Measurements from ENCODE around the gene IGF2BP3. TPM values are rescaled to one million over a fixed set of nuclear protein-coding genes. Genes with fewer than 3 reads are reported as not detected.

The IGF2BP3 gene
- total and polyA plus RNA-seq, 2 donors (not counting 3 experiments of a cell fraction or from before 2014, with no cell fraction given) = 41.2 to 111 TPM

GRCh38 chr7:23264916-23265458, 205.3 kb downstream of the IGF2BP3 start:
- Histone ChIP-seq H3K9ac (replicated peaks; ENCODE audit: extremely low read depth, insufficient read depth, low read length) (no peak overlapping the region), H3K9me1 (replicated peaks; ENCODE audit: control insufficient read depth, extremely low read depth, insufficient read depth, low read length) (no peaks in the 10 kb centered on the region), H3K4me3 (replicated peaks in 1 of 3; ENCODE audit: insufficient read depth in 1 of 3, low read depth in 1 of 3, low read length in 3 of 3) (no peak overlapping the region), H3K36me3 (ENCODE audit: control insufficient read depth in 2 of 2, extremely low read depth in 1 of 2, insufficient read depth in 2 of 2, low read length in 2 of 2) (no peaks in the 10 kb centered on the region), H3K27me3 (ENCODE audit: control insufficient read depth in 2 of 2, insufficient read depth in 2 of 2, low read length in 2 of 2) (peaks cover 0 to under 1% of the 10 kb centered on the region in 2 experiments), H3K79me2 (ENCODE audit: control insufficient read depth, insufficient read depth, low read length) (no peaks in the 10 kb centered on the region), H3K27ac (ENCODE audit: insufficient read depth, low read depth, low read length) (no peak overlapping the region), H2AFZ (ENCODE audit: low read depth, low read length) (no peak overlapping the region), H3K4me1 (ENCODE audit: control insufficient read depth, extremely low read depth, insufficient read depth, low read length) (no peaks in the 10 kb centered on the region), H3K9me3 (replicated peaks; ENCODE audit: control insufficient read depth, insufficient read depth, low read length) (no peaks in the 10 kb centered on the region), H4K20me1 (replicated peaks; ENCODE audit: control insufficient read depth, extremely low read depth, insufficient read depth, low read length) (no peaks in the 10 kb centered on the region), H3K4me2 (ENCODE audit: insufficient read depth, low read length) (no peak overlapping the region)
- ChIA-PET CTCF (interaction anchor here (0.9 to 8.2 kb wide), 7 partner anchors 7 to 282 kb away, joined by 3 to 55 read pairs (median 3); no protein-coding TSS in a partner anchor), POLR2A (no interaction called here)
- no TSS peak for BruUV-seq (replicated peaks)
- dilution Hi-C loops (cut with MboI; ENCODE audit: extremely low pct_ligation_motif_present, low sequenced_read_pairs) = no loop called here
- DNase-seq (ENCODE audit: low read depth, low spot score) = no peak
- TF ChIP-seq JUN (IDR thresholded peaks at IDR 0.05; ENCODE audit: borderline replicate concordance, insufficient read depth, insufficient read length, low read depth) (no peak), GATA2 (IDR thresholded peaks at IDR 0.05; ENCODE audit: insufficient read depth, insufficient read length, low read depth, low read length) (no peak), EZH2 (IDR thresholded peaks at IDR 0.05; ENCODE audit: borderline replicate concordance, low read depth, low read length, severe bottlenecking) (no peak), CTCF (IDR thresholded peaks at IDR 0.05; ENCODE audit: extremely low read depth in 1 of 2, insufficient read depth in 1 of 2, low read depth in 1 of 2, low read length in 2 of 2) (no peak), FOS (IDR thresholded peaks at IDR 0.05; ENCODE audit: borderline replicate concordance, insufficient read depth, low read length) (no peak), MYC (IDR thresholded peaks at IDR 0.05; ENCODE audit: low read depth, low read length) (no peak), POLR2A (IDR thresholded peaks at IDR 0.05; ENCODE audit: low read depth, low read length) (no peak), POLR2AphosphoS5 (IDR thresholded peaks at IDR 0.05; ENCODE audit: insufficient read depth, low read depth, low read length) (no peak), MAX (IDR thresholded peaks at IDR 0.05; ENCODE audit: insufficient read depth, insufficient read length) (no peak)
- intact Hi-C loops (cut with micrococcal nuclease) = loop anchor here (10.0 kb wide), 1 partner anchor 740 kb away; no protein-coding TSS in a partner anchor
- FAIRE-seq = no peak

Data from endothelial cell of umbilical vein (primary cell).